Measurements from ENCODE around the gene GZMA. TPM values are rescaled to one million over a fixed set of nuclear protein-coding genes. Genes with fewer than 3 reads are reported as not detected.

GZMA gene
- polyA plus RNA-seq, 1 donor (not counting 4 experiments of a cell fraction or from before 2014, with no cell fraction given): not detected

- no peak overlapping the region for H3K4me3 ChIP-seq (ENCODE audit: control insufficient read depth in 2 of 3, extremely low read depth in 1 of 3, insufficient read depth in 2 of 3, low read depth in 1 of 3, low read length in 3 of 3)
- dilution Hi-C loops (cut with MboI; ENCODE audit: extremely low pct_ligation_motif_present, low sequenced_read_pairs): no loop called here
- no peaks in the 10 kb centered on the region for H4K20me1 ChIP-seq (ENCODE audit: control insufficient read depth, extremely low read depth, insufficient read depth, low read length)
- H3K79me2 ChIP-seq (ENCODE audit: control insufficient read depth, insufficient read depth, low read length): no peaks in the 10 kb centered on the region
- H3K27me3 ChIP-seq (ENCODE audit: control insufficient read depth, extremely low read depth, insufficient read depth, low read length): no peaks in the 10 kb centered on the region
- no peak overlapping the region for H3K27ac ChIP-seq (ENCODE audit: control insufficient read depth, insufficient read depth, low read length)
- DNase-seq (ENCODE audit: low read depth, low spot score) (no peak), FAIRE-seq (no peak)
- TF ChIP-seq CTCF (optimal IDR thresholded peaks at IDR 0.05 in 1 of 3, IDR thresholded peaks at IDR 0.05 in 1 of 3, conservative IDR thresholded peaks at IDR 0.05 in 1 of 3; ENCODE audit: extremely low read depth in 1 of 3, insufficient read depth in 2 of 3, low read length in 3 of 3) (no peak), EZH2 (IDR thresholded peaks at IDR 0.05; ENCODE audit: low read length) (no peak)
- no peaks in the 10 kb centered on the region for H3K36me3 ChIP-seq (ENCODE audit: control insufficient read depth in 2 of 2, extremely low read depth in 1 of 2, insufficient read depth in 2 of 2, low read length in 2 of 2)
- H3K9me1 ChIP-seq (ENCODE audit: control insufficient read depth, extremely low read depth, insufficient read depth, low read length): no peaks in the 10 kb centered on the region
- H3K4me2 ChIP-seq (ENCODE audit: control insufficient read depth, extremely low read depth, insufficient read depth, low read depth, low read length): no peak overlapping the region
- H2AFZ ChIP-seq (ENCODE audit: control insufficient read depth, low read length): no peak overlapping the region
- no peak overlapping the region for H3K9ac ChIP-seq (ENCODE audit: control insufficient read depth, extremely low read depth, insufficient read depth, low read length)
- H3K9me3 ChIP-seq (ENCODE audit: control insufficient read depth, low read depth, low read length): no peaks in the 10 kb centered on the region
- H3K4me1 ChIP-seq (ENCODE audit: control insufficient read depth, extremely low read depth, insufficient read depth, low read length): no peaks in the 10 kb centered on the region
Measured at GRCh38 chr5:55101556-55102276, 730 bp upstream of the GZMA start.

- H3K4me2 ChIP-seq (ENCODE audit: control insufficient read depth, extremely low read depth, insufficient read depth, low read depth, low read length): no peak overlapping the region
- H3K9ac ChIP-seq (ENCODE audit: control insufficient read depth, extremely low read depth, insufficient read depth, low read length): no peak overlapping the region
- H3K4me3 ChIP-seq (ENCODE audit: control insufficient read depth in 2 of 3, extremely low read depth in 1 of 3, insufficient read depth in 2 of 3, low read depth in 1 of 3, low read length in 3 of 3): no peak overlapping the region
- H3K36me3 ChIP-seq (ENCODE audit: control insufficient read depth in 2 of 2, extremely low read depth in 1 of 2, insufficient read depth in 2 of 2, low read length in 2 of 2): no peaks in the 10 kb centered on the region
- H3K4me1 ChIP-seq (ENCODE audit: control insufficient read depth, extremely low read depth, insufficient read depth, low read length): no peaks in the 10 kb centered on the region
- H3K27me3 ChIP-seq (ENCODE audit: control insufficient read depth, extremely low read depth, insufficient read depth, low read length): peaks cover 3% of the 10 kb centered on the region
- H4K20me1 ChIP-seq (ENCODE audit: control insufficient read depth, extremely low read depth, insufficient read depth, low read length): no peaks in the 10 kb centered on the region
- H3K9me3 ChIP-seq (ENCODE audit: control insufficient read depth, low read depth, low read length): no peaks in the 10 kb centered on the region
- no peak overlapping the region for H2AFZ ChIP-seq (ENCODE audit: control insufficient read depth, low read length)
- FAIRE-seq (no peak), DNase-seq (ENCODE audit: low read depth, low spot score) (no peak)
- dilution Hi-C loops (cut with MboI; ENCODE audit: extremely low pct_ligation_motif_present, low sequenced_read_pairs): no loop called here
- H3K27ac ChIP-seq (ENCODE audit: control insufficient read depth, insufficient read depth, low read length): no peak overlapping the region
- no peaks in the 10 kb centered on the region for H3K9me1 ChIP-seq (ENCODE audit: control insufficient read depth, extremely low read depth, insufficient read depth, low read length)
- TF ChIP-seq CTCF (optimal IDR thresholded peaks at IDR 0.05 in 1 of 3, IDR thresholded peaks at IDR 0.05 in 1 of 3, conservative IDR thresholded peaks at IDR 0.05 in 1 of 3; ENCODE audit: extremely low read depth in 1 of 3, insufficient read depth in 2 of 3, low read length in 3 of 3) (no peak), EZH2 (IDR thresholded peaks at IDR 0.05; ENCODE audit: low read length) (no peak)
- no peaks in the 10 kb centered on the region for H3K79me2 ChIP-seq (ENCODE audit: control insufficient read depth, insufficient read depth, low read length)
Measured at GRCh38 chr5:55104036-55104772, 1.8 kb downstream of the GZMA start.

Measured in keratinocyte (primary cell).